H1 (cell line): Measurements from ENCODE around the gene GPR45. TPM values are rescaled to one million over a fixed set of nuclear protein-coding genes. Genes with fewer than 3 reads are reported as not detected.

ENCODE experiments used
- EP300 ChIP-seq, 2 experiments: IDR thresholded peaks; 1 replicate in 1 of 2; 2 replicates in 1 of 2; pipeline ENCODE4 v1.6.1; 2011 to 2012; ENCODE audit warnings: low read depth in 2 of 2, low read length in 2 of 2, mild to moderate bottlenecking in 2 of 2, borderline replicate concordance in 1 of 2, inconsistent platforms in 1 of 2, moderate library complexity in 1 of 2
- RNF2 ChIP-seq: fragments of 200-900, 300-1000 bp; sonication (generic); IDR thresholded peaks from 2 replicates; pipeline ENCODE4 v1.7.1; 2016; ENCODE audit warnings: borderline replicate concordance, low read depth, mild to moderate bottlenecking, antibody characterized with exemption, low read length; ENCODE audit not compliant: poor library complexity, severe bottlenecking; ENCODE audit errors: missing control alignments
- TBP ChIP-seq: IDR thresholded peaks from 2 replicates; pipeline ENCODE4 v1.6.1; 2011; ENCODE audit warnings: low read depth, low read length, improper control_type of control experiment
- YY1 ChIP-seq: IDR thresholded peaks from 2 replicates; pipeline ENCODE4 v1.6.1; 2011; ENCODE audit warnings: low read depth, mild to moderate bottlenecking, low read length
- polyA plus RNA-seq, 7 experiments: library from polyadenylated mRNA; depleted of rRNA in 3 of 7; stranded (reverse) in 5 of 7; unstranded in 2 of 7; fragments of >200 nt in 5 of 7; fragments of 200-250 nt in 2 of 7; gene quantifications; 1 replicate in 5 of 7; 2 replicates in 1 of 7; 4 replicates in 1 of 7; pipeline versions ENCODE4 v1.2.1 to v1.2.3, GENCODE V29; 2011 to 2013; ENCODE audit warnings: missing spikeins in 2 of 7, mixed read lengths in 2 of 7
- total RNA-seq: library from RNA; stranded (reverse); fragmentation: NEBNext Ultra II Directional; extraction: Animal tissue kit (Norgen Biotek cat#: 25700); gene quantifications from 2 replicates; pipeline ENCODE4 v1.2.1, GENCODE V29; 2021

GPR45 gene
- total and polyA plus RNA-seq, 2 of the 8 experiments (the other 6 are each of a cell fraction or from before 2014, with no cell fraction given) = 0.21 TPM; not detected in 1

DNA sequence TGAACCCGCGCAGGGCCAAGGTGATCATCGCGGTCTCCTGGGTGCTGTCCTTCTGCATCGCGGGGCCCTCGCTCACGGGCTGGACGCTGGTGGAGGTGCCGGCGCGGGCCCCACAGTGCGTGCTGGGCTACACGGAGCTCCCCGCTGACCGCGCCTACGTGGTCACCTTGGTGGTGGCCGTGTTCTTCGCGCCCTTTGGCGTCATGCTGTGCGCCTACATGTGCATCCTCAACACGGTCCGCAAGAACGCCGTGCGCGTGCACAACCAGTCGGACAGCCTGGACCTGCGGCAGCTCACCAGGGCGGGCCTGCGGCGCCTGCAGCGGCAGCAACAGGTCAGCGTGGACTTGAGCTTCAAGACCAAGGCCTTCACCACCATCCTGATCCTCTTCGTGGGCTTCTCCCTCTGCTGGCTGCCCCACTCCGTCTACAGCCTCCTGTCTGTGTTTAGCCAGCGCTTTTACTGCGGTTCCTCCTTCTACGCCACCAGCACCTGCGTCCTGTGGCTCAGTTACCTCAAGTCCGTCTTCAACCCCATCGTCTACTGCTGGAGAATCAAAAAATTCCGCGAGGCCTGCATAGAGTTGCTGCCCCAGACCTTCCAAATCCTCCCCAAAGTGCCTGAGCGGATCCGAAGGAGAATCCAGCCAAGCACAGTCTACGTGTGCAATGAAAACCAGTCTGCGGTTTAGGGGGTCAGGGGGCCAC, 897 bp downstream of the GPR45 start (continued):
- TF ChIP-seq RNF2 = no peak
- no peak for TF ChIP-seq TBP
- TF ChIP-seq EP300 (IDR thresholded peaks at IDR 0.05; ENCODE audit: borderline replicate concordance in 1 of 2, low read depth in 2 of 2, low read length in 2 of 2) = no peak
- TF ChIP-seq YY1 = no peak
